GM19099 (cell line): Measurements from ENCODE around the gene PDIA5.

Experiments
- POLR2A ChIP-seq: IDR thresholded peaks from 3 replicates; pipeline ENCODE4 v1.6.1; 2011; ENCODE audit warnings: low read depth; ENCODE audit not compliant: insufficient read length; ENCODE audit errors: extremely low read depth

PDIA5 gene

DNA sequence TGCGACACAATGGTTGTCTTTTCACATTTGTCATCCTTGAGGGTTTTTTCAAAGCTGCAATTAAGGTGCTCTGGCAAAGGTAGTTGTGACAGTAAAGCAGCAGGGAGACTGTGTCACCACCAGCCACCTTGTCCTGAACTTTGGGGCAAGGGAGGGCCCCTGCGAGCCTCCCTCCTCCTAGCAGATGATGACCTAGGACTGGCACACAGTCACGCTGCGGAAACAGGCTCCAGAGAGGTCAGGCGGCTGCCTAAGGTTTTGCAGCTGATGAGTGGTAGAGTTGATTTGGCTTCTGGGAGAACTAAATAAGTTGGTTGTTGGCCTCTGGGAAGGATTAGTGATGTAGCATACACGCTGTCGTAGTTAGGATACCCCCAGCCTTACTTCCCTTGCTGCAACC is 62.7 kb downstream of the PDIA5 start:
- TF ChIP-seq POLR2A: no peak

DNA sequence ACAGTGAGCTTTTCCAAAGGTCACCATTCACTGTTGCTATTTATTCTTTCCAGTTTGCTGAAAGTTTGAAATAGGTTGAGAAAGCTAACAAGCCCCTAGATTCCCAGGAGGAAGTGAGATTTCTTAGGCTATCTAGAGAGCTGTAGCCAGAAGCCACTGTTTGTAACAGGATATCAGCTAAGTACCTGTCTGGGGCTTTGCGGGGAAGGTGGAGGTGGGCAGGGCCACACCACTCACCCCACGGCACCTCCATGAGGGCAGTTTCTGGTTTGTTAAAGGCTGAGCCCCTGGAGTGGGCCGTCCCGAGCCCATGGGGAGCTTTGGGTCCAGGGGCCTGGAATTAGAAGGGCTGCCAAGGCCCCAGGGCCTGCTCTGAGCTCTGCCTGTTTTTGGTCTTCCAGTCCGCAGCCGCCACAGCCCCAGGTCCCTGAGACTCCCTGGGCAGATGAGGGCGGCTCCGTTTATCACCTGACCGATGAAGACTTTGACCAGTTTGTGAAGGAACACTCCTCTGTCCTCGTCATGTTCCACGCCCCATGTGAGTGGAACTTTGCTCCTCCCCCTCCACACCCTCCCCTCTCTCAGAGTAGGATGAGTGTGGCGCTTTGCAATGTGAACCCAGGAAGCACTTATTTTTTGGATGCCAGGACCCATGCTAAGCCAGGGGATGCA is 63.4 kb downstream of the PDIA5 start:
- no peak for TF ChIP-seq POLR2A

DNA sequence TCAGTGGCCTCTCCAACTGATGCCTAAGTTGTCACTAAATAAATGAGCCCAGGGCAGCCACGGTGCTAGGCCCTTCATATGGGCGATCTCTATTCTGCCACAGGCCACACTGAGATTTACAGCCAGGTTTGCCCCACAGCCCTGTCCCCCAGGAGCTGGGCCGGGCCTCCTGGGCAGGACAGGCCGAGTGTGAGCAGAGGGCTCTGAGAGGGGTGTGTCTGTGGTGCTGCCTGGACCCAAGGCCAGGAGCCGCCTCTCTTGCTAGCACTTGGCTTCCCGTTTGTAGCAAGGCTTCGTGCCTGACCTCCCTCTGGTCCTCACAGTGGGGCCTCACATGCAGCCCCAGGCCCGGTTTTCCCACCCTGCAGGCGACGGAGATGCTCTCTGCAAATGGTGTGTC is 67.8 kb downstream of the PDIA5 start:
- no peak for TF ChIP-seq POLR2A

DNA sequence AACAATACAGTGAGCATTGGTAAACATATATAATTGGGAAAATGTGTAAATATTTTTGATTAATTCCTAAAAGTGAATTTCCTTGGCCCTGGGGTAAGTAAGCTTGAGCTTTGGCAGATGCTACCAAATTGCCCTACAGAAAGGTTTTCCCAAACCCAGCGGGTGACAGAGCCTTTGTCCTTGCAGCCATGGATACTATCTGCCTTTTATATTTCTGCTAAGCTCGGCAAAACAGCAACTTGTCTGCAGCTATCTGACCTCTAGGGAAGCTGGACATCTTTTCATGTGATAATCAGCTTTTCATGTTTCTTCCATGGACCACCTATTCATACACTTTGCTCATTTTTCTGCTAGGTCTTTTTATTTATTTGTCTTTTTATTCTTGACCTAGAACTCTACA is 70.2 kb downstream of the PDIA5 start:
- TF ChIP-seq POLR2A: no peak

DNA sequence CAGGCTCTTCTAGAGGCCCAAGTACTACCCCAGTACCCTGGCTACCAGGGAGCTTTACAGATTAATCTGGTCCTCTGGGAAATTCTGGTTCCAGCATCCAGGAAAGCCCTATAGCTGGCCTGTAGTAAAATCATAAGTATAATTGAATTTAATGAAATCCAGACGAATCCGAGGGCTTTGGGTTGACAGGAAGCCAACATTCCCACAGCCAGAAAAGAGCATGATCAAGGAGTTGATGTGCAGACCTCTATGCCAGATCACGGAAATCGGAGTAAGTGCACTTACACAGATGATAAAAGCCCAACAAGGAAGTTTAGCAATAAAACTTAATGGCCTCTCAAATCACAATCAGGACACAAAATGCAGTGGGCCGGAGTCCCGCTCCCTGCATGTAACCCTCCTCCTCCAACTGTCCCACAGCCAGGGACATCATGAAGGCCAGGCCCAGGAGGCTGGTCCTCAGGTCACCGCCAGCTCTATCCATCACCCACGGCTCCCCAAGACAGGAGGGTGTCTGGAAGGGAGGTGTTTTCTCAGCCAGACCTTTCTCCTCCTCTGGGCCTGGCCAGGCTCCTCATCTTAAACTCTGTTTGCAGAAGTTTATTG is 72.1 kb downstream of the PDIA5 start:
- TF ChIP-seq POLR2A: no peak

DNA sequence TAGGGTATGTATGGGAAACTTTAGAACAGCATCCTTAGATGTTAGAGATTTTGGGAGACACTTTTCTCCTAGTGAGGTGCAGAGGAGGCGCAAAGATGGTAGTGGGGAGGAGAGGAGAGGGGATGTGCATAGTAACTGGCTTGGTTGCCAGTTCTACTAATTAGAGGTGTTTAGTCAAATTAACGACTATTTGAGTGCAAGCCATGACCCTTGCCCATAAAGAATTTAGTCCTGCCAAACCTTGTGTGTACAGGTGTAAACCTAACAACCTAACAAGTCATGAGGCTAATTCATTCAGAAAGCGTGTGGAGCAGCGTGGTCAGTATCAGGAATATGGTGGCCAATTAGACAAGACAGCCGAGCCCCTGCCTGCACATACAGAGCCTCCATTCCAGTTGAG is 72.7 kb downstream of the PDIA5 start:
- TF ChIP-seq POLR2A: no peak

DNA sequence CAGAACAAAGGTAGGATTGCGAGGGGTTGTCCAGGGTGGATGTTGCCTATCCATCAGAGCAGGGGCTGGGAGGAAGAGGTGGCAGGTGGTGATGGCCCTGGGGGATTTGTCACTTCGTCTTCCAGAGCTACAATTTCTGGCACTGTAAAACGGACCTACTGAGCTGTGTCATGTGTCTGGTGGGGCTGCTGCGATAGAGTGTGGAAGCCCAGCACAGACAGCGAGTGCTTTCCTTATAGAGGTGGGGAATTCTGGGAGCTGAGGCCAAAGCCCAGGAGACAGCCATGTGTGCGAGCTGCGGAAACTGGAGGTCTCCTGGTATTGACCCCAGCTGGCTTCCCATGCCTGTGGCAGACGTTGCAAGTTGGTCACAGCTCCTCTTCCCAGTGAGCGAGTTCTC is 73.7 kb downstream of the PDIA5 start:
- no peak for TF ChIP-seq POLR2A

DNA sequence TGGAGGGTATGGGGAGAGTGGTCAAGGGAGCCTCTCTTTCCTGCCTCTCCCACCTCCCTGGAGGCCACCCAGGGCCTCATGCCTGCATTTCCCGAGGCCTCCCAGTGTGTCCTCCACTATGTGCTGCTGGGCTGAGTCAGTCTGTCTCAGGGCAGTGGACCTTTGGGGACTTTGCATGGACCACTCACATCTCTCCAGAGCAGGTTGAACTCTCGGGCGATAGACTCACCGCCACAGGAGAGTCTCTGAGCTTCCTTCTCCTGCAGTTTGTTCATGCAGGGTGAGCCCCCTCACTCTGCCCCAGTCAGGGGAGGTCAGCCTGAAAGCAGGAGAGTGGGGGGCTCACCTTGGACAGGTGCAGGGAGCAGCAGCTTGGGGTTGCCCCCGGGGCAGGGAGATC is 74.5 kb downstream of the PDIA5 start:
- TF ChIP-seq POLR2A: no peak

DNA sequence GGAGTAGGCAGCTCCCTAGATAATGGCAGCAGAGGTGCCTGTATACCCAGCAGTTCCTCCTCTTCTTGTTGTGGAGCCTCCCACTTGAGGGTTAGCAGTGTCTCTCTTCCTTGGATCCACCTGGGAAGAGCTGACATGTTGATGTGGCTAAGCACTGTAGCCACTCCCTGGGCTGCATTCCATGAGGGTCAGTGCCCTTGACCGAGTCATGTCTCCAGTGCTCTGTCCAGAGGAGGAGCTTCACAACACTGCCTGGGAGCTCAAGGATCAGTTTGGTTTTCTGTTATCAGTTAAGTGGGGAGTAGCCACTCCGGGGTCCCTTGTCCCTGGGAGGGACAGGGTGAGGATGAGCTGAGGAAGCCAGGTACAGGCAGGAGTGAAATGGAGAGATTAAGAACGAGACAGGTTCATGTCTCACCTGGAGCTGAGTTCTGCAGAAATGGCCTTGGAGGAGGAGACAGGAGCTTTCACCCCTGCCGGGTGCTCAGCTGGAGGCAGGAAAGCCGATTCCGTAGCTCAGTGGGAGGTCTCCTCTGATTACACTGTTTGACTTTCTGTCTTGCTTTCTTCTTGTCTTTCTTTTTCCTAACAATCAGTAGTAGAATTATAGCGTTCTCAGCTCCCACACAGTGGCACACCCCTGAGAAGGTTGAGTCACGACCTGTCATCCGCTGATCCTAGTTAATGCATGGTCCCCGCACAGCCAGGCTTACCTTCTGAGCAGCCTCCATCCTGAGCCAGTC is 77.0 kb downstream of the PDIA5 start:
- no peak for TF ChIP-seq POLR2A

DNA sequence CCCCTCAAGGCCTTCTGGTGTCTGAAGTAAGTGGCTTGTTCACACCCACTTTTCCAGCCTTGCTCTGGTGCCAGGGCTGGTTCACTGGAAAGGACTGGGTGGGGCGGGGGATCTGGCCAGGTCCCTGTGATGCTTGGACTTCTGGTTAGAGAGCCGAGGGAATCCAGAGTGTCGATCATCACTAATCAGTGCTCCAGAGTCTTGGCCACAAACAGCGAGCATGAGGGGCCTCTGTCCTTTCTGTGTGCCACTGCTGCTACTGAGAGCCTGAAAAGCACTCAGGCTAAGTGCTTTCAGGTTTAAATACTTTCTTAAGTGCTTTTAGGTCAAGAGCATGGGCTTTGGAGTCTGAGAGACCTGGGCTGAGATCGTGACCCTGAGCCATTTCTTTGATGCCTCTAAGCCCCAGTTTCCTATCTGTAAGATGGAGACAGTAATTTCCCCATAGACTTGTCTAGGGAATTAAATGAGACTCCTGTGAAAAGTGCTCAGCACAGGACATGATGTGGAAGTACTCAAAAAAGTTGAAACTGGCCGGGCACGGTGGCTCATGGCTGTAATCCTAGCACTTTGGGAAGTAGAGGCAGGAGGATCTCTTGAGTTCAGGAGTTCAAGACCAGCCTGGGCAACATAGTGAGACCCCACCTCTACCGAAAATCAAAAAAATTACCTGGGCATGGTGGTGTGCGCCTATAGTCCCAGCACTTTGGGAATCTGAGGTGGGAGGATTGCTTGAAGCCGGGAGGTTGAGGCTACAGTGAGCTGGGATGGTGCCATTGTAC is 81.1 kb downstream of the PDIA5 start:
- TF ChIP-seq POLR2A: no peak

DNA sequence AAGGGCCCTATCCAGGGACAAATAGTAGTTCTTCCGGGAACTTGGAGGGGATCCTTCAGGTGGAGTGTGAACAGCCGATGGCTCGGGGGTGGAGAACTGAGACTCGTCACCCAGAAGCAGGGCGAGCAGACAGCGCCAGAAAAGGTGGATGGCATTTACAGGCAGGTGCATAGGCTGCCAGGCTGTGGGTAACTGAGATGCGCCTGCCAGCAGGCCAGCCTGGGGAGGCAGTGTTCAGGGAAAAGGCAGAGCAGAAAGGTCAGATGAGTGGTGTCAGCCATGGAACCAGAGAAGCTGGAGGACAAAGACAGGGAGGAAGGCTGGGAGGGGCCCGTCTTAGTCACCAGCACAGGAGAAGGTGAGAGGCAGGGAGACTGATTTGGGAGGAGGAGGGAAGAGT is 81.9 kb downstream of the PDIA5 start:
- no peak for TF ChIP-seq POLR2A

DNA sequence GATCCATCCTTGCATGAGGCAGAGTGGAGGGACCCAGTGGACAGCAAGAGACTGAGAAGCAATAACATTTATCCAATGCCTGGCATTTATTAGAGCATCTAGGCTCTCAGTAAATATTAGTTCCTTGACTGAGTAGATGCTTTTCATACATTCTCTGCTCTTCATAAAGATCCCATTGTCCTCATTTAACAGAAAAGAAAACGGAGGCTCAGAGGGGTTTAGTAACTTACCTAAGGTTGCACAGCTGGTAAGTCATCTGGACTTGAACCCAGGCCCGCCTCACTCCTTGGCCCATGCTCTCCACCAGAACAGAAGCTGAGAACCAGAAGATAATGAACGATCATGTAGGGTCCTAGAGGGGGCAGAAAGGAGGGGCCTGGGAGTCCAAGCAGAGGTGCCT is 82.7 kb downstream of the PDIA5 start:
- TF ChIP-seq POLR2A: no peak

DNA sequence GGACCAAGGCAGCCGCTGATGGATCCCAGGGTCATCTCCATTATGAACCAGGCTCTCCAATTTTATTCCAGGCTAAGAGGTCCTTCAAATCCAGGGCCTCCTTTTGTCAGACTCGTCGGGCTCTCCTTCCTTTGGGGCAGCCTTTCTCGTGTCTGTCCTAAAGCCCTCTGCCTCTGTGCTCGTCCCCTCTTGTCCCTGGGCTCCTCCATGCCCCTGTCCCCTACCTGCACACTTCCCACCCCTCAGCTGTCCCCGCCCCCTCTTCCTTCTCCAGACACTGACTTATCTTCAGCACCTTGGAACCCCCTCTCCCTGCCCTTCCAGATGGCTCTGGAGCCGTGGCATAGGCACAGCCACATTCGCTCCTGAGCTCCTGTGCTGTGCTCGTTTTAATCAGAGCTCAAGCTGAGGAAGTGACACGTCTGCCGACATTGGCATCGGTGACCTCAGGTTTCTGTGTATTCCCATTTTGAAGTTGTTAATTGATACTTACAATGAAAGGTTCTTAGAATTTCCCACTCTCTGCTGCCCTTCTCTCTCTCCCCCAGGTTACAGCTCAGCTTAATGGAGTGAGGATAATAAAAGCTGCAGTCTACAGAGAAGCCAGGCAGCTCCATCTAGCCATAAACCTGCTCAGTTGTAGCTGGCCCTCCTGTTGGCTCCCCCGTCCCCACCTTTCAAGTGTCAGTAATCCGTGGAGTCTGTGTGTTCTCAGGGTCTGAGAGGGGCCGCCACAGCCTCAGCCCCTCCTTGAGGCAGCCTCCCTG is 83.8 kb downstream of the PDIA5 start:
- TF ChIP-seq POLR2A: no peak

DNA sequence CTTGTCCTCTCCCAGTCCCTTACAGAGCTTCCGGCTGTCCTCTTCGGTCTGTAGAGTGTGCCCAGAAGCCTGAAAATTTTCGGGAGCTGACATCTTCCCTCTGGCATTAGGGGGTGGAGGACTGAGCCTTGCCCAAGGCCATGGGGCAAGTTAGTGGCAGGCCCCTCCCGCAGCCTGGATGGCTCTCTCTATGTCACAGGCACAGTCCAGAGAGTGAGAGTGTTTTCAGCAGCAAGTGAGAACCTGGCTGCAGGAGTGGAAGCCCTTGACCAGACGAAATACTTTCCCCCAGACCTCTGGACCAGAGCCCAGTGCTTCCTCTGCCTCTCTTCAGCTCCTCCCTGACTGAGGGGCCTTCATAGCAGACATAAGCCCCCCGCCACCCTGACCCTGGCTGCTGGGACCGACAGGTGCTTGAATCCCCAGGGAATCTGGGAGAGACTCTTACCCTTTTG is 84.5 kb downstream of the PDIA5 start:
- TF ChIP-seq POLR2A: no peak

DNA sequence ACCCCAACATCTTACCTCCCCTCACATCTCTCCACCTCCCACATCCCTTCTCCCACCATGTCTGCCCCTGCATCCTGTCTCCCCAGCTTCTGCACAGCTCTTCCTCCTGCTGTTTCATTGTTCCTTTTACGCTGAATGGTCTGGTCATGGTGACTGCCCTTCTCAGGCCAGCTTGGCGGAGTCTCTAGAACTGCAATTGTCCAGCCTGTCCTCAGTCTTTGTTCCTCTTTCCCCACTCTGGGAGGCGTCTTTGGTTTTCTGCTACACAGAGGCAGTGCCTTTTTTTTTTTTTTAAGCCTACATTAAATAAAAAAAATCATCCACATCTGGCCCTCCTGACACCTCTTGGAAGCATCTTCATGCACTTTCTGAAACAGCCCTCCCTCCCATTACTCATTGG is 85.9 kb downstream of the PDIA5 start:
- no peak for TF ChIP-seq POLR2A
